Caco-2 (cell line): ENCODE results near the gene PCDH18. TPM values are rescaled to one million over a fixed set of nuclear protein-coding genes. Genes with fewer than 3 reads are reported as not detected.

Experiments used
- BruUV-seq: library from RNA; stranded (reverse); fragments of 400-500 nt; replicated peaks from 2 replicates; lab custom pipeline; 2021; lab: Mats Ljungman, UMichigan
- CTCF ChIA-PET: fragments of 300-600 bp; sonication (Branson Sonifier 250); formaldehyde crosslinking; loops from one replicate; lab custom pipeline; 2022; ENCODE audit warnings: antibody characterized with exemption; lab: Charles Lee
- POLR2A ChIA-PET: fragments of 300-600 bp; sonication (Branson Sonifier 250); formaldehyde crosslinking; loops from one replicate; lab custom pipeline; 2022; ENCODE audit warnings: antibody characterized with exemption; lab: Charles Lee
- DNase-seq, 2 experiments: peaks; one replicate each; pipeline versions ENCODE4 v3.0.0 to v3.0.0-alpha.2; 2020 to 2022
- H3K27me3 ChIP-seq: replicated peaks from 2 replicates; pipeline ENCODE4 v1.6.0; 2011; ENCODE audit warnings: low read length; ENCODE audit not compliant: control insufficient read depth, insufficient read depth
- H3K36me3 ChIP-seq: 2 replicates; pipeline ENCODE4 v1.5.1; 2011; ENCODE audit warnings: low read length; ENCODE audit not compliant: control insufficient read depth, insufficient read depth
- H3K4me1 ChIP-seq: fragments of 250-450 bp; sonication (Bioruptor Pico); 2 replicates; pipeline ENCODE4 v1.5.1; 2020; ENCODE audit warnings: mild to moderate bottlenecking
- H3K4me3 ChIP-seq: 2 replicates; pipeline ENCODE4 v1.5.1; 2011; ENCODE audit warnings: low read depth, mild to moderate bottlenecking, control low read depth, low read length
- H3K9me3 ChIP-seq: fragments of 250-450 bp; sonication (Bioruptor Pico); 2 replicates; pipeline ENCODE4 v1.5.1; 2020; ENCODE audit warnings: mild to moderate bottlenecking, moderate library complexity
- H3K27ac Mint-ChIP-seq: one replicate; pipeline ENCODE4 v1.8.0; 2022; ENCODE audit warnings: mixed read lengths; ENCODE audit not compliant: unreplicated experiment
- H3K27me3 Mint-ChIP-seq: one replicate; pipeline ENCODE4 v1.8.0; 2022; ENCODE audit warnings: mixed read lengths; ENCODE audit not compliant: insufficient read depth, unreplicated experiment
- H3K36me3 Mint-ChIP-seq: one replicate; pipeline ENCODE4 v1.8.0; 2022; ENCODE audit warnings: mild to moderate bottlenecking, mixed read lengths; ENCODE audit not compliant: insufficient read depth, unreplicated experiment
- H3K4me1 Mint-ChIP-seq: one replicate; pipeline ENCODE4 v1.8.0; 2022; ENCODE audit warnings: low read depth, mixed read lengths; ENCODE audit not compliant: unreplicated experiment
- H3K4me3 Mint-ChIP-seq: one replicate; pipeline ENCODE4 v1.8.0; 2022; ENCODE audit warnings: mild to moderate bottlenecking, moderate library complexity, mixed read lengths; ENCODE audit not compliant: unreplicated experiment
- H3K9me3 Mint-ChIP-seq: one replicate; pipeline ENCODE4 v1.8.0; 2022; ENCODE audit warnings: mixed read lengths; ENCODE audit not compliant: unreplicated experiment
- CTCF ChIP-seq, 2 experiments: fragments of 200-600 bp in 1 of 2; IDR thresholded peaks; 1 replicate in 1 of 2; 2 replicates in 1 of 2; pipeline versions ENCODE4 v1.5.1 to v1.8.0; 2011 to 2022; ENCODE audit warnings: antibody characterized with exemption in 1 of 2, control low read depth in 1 of 2, inconsistent platforms in 1 of 2, low read depth in 1 of 2, low read length in 1 of 2, mild to moderate bottlenecking in 1 of 2, moderate library complexity in 1 of 2; ENCODE audit not compliant: insufficient read depth in 1 of 2, severe bottlenecking in 1 of 2, unreplicated experiment in 1 of 2
- intact Hi-C: fragments of 100-400 bp; cut with micrococcal nuclease; formaldehyde crosslinking; loops from one replicate; pipeline ENCODE4 v1.10.0; 2022; ENCODE audit not compliant: unreplicated experiment
- total RNA-seq: library from RNA; stranded (reverse); gene quantifications from 2 replicates; pipeline ENCODE4 v1.2.3, GENCODE V29; 2022

Gene PCDH18
- total RNA-seq, 1 experiment from 2014 or later = 0.29 TPM

GRCh38 chr4:137533855-137534254 lies 1.6 kb upstream of the PCDH18 start:
- Mint-ChIP-seq H3K4me1 (no peaks in the 10 kb centered on the region), H3K27ac (no peak overlapping the region), H3K36me3 (no peaks in the 10 kb centered on the region), H3K9me3 (no peaks in the 10 kb centered on the region), H3K4me3 (no peak overlapping the region), H3K27me3 (peaks cover 5% of the 10 kb centered on the region)
- ChIA-PET POLR2A (no interaction called here), CTCF (no interaction called here)
- Histone ChIP-seq H3K4me1 (0 out of 2 replicates have a peak, but pooled peaks cover 3% of the 10 kb centered on the region), H3K9me3 (no peaks in the 10 kb centered on the region), H3K27me3 (no peaks in the 10 kb centered on the region), H3K4me3 (no peak overlapping the region), H3K36me3 (no peaks in the 10 kb centered on the region)
- BruUV-seq = no TSS peak
- intact Hi-C loops = no loop called here
- no peak for TF ChIP-seq CTCF (IDR thresholded peaks at IDR 0.05; ENCODE audit: insufficient read depth in 1 of 2, low read depth in 1 of 2, low read length in 1 of 2, severe bottlenecking in 1 of 2, unreplicated experiment in 1 of 2)
- DNase-seq = no peak

- no peaks in the 10 kb centered on the region for H3K27me3 ChIP-seq
- no TSS peak for BruUV-seq
- H3K4me1 ChIP-seq = 0 out of 2 replicates have a peak, but pooled peaks cover 3% of the 10 kb centered on the region
- ChIA-PET POLR2A (no interaction called here), CTCF (no interaction called here)
- TF ChIP-seq CTCF (IDR thresholded peaks at IDR 0.05; ENCODE audit: insufficient read depth in 1 of 2, low read depth in 1 of 2, low read length in 1 of 2, severe bottlenecking in 1 of 2, unreplicated experiment in 1 of 2) = no peak
- H3K36me3 ChIP-seq = no peaks in the 10 kb centered on the region
- H3K9me3 ChIP-seq = no peaks in the 10 kb centered on the region
- no peak for DNase-seq
- H3K27ac Mint-ChIP-seq = no peak overlapping the region
- peaks cover 5% of the 10 kb centered on the region for H3K27me3 Mint-ChIP-seq
- no peaks in the 10 kb centered on the region for H3K9me3 Mint-ChIP-seq
- no peak overlapping the region for H3K4me3 Mint-ChIP-seq
- H3K36me3 Mint-ChIP-seq = no peaks in the 10 kb centered on the region
- H3K4me3 ChIP-seq = no peak overlapping the region
- no peaks in the 10 kb centered on the region for H3K4me1 Mint-ChIP-seq
- intact Hi-C loops = no loop called here
These were observed 559 bp upstream of the PCDH18 start for GRCh38 chr4:137532869-137533236.

- Mint-ChIP-seq H3K9me3 (no peaks in the 10 kb centered on the region), H3K36me3 (no peaks in the 10 kb centered on the region), H3K27ac (no peak overlapping the region), H3K27me3 (peaks cover 5% of the 10 kb centered on the region), H3K4me1 (no peaks in the 10 kb centered on the region), H3K4me3 (no peak overlapping the region)
- H3K27me3 ChIP-seq = no peaks in the 10 kb centered on the region
- ChIA-PET CTCF (no interaction called here), POLR2A (no interaction called here)
- no peaks in the 10 kb centered on the region for H3K36me3 ChIP-seq
- BruUV-seq = no TSS peak
- no peak for TF ChIP-seq CTCF (IDR thresholded peaks at IDR 0.05; ENCODE audit: insufficient read depth in 1 of 2, low read depth in 1 of 2, low read length in 1 of 2, severe bottlenecking in 1 of 2, unreplicated experiment in 1 of 2)
- H3K9me3 ChIP-seq = no peaks in the 10 kb centered on the region
- intact Hi-C loops = no loop called here
- no peak overlapping the region for H3K4me3 ChIP-seq
- H3K4me1 ChIP-seq = no peaks in the 10 kb centered on the region
- no peak for DNase-seq
These were observed 917 bp downstream of the PCDH18 start for GRCh38 chr4:137531168-137531985.
